HG02981 (cell line): ENCODE data around the gene KDM1A.

Source experiments
- ATAC-seq: cut with Tn5 transposase; IDR thresholded peaks from one replicate; pipeline ENCODE4 v1.9.1; 2021; ENCODE audit warnings: mild to moderate bottlenecking, moderate library complexity; ENCODE audit not compliant: unreplicated experiment

The KDM1A gene

DNA sequence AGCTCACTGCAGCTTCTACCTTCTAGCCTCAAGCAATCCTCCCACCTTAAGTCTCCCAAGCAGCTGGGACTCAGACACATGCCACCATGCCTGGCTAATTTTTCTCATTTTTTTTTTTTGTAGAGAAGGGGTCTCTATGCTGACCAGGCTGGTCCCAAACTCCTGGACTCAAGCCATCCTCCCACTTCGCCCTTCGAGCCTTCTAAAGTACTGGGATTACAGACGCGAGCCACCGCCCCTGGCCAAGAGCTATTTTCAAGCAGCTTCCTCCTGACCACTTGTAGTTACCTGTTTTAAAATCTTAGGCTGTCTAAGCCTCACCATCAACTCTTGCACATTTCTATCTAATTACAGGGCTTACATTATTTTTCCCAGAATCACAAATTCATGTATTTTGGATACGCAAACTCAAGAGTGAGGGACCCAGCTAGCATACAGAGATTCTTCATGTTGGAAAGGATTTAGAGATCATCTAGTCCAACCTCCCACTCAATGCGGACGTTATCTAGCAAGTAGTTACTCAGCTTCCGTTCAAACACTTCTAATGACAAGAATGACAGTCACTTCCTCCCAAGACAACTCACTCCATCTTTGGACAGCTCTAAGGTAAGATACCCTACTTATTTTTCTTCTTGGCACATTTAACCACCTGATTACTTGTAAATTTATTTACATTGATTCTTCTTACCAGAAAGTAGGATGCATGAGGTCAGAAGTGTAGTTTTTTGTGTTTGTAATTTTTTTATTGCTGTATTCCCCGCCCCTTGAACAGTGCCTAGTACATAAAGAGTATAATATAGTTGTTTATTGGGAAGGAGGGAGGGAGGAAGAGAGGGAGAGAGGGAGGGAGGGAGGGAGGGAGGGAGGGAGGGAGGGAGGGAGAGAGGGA lies 84.0 kb downstream of the KDM1A start:
- ATAC-seq: no peak

DNA sequence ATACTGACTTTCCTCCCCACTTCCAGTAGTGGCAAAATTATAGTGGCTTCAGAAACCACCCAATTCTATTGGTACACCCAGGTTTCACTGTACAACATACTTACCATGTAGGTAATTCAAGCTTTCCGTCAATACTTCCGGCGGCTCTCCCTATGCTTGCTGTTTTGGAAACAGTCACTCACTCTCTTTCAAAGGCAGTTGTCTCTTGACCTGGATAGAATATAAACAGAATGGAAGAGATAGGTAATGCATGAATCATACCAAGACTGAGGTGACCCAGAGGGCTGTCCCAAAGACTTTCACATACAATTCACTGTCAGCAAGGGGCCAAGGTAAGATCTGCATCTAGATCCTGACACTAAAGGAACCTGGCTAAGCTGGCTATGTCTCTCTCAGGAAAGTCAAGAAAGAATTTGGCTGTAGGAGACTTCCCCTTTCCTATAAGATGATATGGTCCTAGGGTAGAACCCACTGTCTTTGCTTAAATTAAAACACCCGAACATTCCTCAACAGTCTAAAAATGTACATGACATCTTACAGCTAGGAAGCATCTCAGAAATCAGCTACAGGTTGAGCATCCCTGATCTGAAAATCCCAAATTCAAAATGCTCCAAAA lies 89.8 kb downstream of the KDM1A start:
- no peak for ATAC-seq

DNA sequence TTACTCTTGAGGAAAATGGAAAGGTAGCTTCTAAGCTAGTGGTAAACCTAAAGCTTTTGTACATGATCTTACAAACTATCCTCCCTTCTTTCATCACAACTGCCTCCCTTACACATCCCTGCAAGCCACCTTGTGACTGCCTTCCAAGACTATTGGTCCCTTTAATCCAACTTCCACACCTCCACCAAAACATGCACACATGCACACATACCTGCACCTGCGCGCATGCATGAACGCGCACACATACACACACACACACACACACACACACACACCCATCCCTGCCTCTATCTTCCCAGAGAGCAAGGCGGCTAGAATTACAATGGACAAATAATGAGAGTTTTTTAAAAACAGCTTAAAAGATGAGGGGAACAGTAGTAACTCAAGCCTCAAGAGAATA lies 91.1 kb downstream of the KDM1A start:
- no peak for ATAC-seq

DNA sequence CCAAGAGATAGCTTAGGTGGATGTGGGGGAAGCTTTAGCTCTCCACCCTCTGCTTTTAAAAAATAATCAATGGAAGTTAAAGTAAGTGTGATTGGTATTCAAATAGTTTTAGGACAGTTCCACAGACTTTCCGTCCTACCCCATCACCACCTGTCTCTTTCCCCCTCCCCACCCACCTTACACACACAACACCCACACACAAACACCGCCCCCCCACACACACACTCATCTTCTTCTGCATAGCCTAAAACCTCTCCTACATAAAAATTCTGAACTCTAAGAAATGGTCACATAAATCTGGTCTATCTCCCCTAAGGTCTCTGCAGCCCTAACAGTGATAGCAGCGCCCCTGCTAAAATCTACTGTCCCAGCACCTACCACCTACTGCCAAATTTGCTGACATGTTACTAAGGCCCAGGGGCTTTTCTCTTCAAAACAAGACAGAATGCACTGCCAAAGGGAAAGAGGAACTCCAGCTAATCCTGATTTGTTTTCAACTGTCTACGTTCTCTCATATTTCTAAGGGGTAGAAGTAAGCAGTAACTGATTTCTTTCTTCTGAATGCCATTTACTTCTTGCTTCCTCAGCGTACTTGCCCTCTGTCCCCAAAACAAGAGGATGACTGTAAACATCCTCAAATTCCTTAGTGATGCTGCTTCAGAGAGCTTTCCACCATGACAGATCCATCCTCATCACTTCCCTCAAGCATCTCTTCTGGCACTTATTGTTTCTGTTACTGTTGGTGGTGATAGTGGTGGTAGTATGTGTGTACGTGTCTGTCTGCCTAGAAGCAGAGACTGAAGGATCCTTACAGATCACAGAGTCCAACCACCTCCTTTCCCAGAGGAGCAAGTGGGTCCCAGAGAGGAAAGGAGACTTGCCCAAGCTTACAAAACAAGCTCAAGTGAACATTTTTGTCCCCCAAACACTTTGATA lies 92.6 kb downstream of the KDM1A start:
- ATAC-seq: no peak

DNA sequence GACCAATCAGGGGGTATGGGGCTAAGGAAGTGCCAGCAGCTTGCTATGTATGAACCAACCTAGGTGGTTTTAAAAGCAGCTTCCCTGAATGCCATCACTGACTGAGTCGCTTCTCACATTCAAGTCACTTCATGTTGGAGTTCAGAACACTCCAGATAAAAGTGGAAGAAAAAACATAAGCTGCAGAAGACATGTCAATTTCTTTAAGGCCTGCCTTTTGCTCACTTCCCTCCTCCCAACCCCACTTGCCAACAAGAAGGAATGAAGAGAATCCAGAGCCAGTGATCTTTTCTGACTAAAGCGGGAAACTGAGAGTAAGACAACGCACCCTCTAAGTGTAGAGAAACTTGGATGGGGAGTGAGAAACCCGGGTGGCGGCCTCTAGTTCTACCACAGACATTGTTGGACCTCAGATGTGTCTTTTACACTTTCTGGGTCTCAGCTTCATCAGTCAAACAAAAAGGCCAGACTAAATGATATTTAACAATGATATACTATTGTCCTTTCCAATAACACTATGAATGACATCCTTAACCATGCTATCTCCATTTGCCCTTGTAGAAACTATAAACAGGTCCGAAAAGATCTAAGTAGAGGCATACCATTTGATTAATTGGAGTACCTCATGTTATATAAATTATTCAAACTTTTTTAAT lies 95.3 kb downstream of the KDM1A start:
- no peak for ATAC-seq

DNA sequence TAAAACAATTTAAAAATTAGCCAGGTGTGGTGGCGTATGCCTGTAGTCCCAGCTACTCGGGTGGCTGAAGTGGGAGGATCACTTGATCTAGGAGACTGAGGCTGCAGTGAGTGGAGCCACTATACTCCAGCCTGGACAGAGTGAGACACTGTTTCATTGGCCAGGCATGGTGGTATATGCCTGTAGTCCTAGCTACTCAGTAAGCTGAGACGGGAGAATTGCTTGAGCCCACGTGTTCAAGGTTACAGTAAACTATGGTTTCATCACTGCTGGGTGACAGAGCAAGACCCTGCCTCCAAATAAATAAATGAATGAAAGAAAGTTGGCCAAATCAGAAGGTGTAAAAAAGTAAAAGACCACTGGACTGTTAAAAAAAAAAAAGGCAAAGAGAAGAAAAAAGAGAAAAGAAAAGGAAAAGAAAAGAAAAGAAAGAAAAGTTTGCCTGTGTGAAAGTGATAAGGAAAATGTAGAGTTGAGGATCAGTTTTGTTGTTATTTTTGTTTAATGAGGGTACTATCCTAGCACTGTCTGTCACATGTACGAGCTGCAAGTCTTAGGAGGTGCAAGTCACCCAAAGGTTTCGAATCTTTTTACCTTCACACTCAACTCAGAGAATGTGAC lies 97.1 kb downstream of the KDM1A start:
- no peak for ATAC-seq

DNA sequence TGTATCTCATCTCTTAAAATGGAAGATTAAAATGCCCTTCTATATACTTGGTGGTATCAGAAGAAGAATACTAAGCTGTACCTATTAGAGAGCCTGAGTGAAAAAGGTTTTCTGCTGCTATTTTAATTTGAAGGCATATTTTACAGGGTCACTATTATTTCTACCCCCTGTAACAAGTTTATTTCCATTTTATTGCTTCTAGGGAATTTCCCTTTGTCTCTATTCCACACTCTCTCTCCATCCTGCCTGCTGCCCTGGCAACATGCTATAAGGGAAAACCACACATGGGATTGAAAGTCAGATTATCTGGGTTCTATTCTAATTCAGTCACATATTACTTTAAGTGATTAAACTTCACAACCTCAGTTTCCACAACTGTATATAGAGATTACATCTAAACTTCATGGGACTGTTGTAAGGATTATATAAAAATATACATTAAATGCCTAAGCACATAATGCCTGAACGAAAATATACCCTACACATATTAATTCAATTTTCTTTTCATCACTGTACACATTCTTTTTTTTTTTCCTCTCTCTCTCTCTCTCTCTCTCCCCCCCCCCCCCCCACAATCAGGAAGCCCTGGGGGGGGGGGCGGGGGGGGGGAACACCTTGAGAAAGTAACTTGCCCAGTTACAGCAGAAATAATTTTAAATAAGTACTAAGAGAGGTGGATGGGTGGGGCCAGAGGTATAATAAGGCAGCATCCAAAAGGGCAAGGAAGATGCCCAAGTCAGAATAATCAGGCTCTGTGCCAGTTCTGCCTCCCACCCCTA lies 97.8 kb downstream of the KDM1A start:
- no peak for ATAC-seq

DNA sequence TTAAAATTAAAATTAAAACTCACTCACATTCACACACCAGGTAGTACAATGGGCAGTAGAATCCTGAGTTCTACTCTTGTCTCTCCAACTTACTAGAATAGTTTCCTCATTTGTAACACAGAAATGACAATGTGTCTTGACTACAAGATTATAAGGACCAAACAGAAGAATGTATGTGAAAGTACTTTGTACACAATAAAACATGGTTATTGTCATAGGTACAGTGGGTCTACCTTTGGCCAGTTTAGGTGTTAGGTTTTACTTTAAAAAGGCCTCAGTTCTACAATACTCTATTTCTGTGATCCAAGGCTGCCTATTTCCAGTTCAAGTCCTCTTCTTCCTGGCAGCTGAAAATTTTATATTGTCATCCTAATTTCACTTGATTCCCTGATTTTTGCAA lies 99.1 kb downstream of the KDM1A start:
- no peak for ATAC-seq

DNA sequence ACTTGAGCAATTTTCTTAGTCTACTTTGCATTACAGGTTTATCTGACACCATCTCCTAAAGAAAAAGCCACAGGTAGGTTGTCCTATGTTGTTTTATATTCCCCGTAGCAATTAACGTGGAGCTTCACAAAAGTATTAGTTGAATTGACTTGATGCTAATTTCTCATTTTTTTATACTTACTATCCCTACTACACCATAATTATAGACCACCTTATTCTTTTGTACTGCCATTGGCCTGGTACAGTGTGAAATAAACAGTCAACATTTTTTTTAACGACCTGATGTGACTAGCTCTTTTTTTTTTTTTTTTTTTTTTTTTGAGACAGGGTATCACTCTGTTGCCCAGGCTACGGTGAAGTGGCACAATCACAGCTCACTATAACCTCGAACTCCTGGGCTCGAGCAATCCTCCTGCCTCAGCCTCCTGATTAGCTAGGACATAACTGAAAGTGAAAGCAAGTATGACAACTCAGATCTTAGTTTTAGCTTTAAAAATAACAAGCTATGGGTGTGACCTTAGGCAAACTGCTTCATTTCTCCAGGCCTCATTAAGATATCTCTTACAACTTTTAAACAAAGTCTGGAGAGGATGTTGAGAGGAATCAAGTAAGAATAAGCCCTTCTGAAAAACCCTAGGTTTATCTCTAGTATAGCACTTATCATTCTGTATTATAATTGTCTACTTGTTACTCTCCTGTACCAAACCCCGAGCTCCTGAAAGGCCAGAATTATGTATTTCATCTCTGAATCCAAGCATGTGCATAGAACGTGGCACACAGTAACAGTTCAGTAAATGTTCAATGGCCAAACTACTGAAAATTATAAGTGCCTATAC lies 99.9 kb downstream of the KDM1A start:
- no peak for ATAC-seq

DNA sequence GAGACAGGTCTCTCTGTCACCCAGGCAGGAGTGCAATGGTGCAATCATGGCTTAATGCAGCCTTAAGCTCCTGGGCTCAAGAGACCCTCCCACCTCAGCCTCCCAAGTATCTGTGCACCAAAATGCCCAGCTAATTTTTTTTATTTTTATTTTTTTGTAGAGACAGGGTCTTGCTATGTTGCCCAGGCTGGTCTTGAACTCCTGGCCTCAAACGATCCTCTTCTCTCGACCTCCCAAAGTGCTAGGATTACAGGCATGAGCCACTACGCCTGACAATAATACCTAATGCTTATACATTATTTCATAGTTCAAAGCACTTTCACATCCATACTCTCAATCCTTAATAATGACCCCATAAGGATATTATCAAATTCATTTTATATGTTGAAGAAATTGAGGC lies 101.1 kb downstream of the KDM1A start:
- no peak for ATAC-seq

DNA sequence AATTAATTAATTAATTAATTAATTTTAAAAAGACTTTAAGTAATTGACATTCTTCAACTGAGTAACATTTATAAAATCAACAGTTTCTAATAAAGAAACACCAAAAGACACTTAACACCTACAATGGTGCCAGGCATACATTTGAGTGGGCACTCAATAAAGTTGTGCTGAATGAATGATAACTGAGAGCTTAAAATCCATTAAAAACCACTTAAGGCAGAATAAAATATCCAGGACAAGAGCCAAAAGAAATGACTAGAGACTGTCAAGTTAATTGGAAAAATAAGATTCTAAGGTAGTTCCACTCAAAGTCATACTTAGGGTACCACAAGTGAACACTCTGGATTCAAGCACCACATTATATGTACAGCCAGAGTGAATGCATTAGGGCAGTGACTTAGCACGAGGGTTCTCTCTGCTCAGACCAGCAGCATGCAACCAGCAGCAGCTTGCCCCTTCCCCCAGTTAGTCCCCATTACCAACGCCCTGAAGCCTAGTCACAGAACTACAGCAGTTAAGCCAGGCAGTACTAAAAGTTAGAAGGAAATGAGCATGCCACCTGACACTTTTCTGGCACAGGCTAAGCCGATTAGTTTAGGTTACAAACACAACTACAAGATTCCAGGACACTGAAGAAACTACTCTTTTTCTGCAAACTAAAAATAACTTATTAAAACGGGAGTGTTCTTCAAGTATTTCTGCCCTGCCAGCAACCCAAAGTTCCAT lies 102.9 kb downstream of the KDM1A start:
- ATAC-seq: no peak

DNA sequence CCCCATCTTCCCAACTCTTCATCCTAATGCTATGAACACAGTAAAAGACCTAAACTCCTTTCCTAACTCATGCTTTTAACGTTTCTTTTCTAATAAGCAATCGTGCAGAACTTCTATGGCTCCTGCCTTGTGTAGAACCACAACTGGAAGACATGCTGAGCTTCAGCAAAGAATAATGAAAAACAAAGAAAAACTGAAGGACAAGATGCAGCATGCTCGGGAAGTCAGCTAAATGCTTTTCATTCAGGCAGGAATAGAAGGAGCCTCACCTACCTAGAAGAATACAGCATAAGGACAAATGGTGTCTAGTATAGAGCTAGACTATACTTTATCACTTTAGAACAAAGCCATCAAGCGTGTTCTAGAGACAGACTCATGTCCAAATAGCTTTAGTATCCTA lies 103.5 kb downstream of the KDM1A start:
- no peak for ATAC-seq

DNA sequence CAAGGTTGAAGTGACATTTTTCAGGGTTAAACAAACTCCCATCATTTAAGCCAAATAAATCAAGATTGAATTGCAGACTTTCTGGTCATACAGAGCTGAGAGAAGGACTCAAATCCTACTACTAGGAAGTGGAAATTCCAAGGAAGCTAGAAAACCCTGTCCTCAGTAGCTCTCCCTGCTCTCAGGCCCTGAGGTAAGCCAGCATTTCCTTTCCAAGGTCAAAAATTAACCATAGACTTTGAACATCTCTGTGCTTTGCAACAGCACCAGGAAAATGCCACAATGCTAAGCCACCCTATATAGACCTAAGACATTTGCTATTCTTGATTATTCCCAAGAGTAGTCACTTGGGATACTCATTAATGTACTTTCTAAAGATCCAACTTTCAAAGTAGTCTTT lies 104.3 kb downstream of the KDM1A start:
- ATAC-seq: no peak

DNA sequence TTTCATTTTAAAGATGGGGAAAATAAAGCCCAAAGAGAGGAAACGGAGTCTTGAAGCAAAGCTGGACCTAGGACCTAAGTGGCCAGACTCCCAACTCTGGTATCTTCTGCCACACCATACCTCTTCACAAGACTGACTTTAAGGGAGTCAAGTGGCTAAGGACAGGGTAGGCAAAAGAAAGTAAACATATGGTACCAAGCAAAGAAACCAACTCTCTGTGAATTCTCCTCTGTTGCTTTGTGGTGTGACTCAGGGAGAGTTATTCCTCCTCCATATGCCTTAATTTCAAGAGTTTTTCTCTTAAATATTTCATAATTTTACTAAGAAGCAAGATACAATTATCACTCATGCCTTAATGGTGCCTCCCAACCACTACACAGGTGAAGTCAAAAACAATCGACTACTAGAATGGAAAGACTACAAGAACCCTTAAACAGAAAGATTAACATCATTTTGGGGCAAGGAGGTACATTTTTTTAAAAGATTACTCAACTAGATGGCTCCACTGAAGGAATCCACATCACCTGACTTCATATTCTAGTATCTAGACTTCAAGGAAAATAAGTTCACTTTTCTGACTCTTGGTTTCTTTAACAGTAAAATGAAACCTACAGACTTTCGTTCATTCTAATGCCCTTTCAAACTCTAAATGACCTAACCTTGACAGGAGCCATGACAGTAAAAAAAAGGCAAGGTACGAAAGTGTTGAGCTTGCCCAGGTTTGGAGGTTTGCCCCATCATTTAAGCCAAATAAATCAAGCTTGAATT lies 105.2 kb downstream of the KDM1A start:
- no peak for ATAC-seq

DNA sequence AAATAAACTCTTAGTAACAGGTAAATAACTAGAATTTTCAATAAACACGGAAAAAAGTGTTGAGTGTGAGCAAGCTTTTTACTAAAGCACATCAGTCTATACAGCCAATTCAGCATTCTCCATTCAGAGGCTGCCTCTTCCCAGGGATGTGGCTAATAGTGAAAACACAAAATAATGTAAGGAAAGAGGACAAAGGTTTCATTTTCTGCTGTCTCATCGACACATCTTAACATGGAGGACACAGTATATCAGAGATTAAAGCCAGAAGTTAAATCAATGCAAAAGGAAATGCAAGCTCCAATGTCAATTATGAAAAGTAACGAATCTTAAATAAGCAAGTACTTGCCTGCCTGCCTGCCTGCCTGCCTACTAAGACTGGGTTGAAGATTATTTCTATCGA lies 106.2 kb downstream of the KDM1A start:
- no peak for ATAC-seq

DNA sequence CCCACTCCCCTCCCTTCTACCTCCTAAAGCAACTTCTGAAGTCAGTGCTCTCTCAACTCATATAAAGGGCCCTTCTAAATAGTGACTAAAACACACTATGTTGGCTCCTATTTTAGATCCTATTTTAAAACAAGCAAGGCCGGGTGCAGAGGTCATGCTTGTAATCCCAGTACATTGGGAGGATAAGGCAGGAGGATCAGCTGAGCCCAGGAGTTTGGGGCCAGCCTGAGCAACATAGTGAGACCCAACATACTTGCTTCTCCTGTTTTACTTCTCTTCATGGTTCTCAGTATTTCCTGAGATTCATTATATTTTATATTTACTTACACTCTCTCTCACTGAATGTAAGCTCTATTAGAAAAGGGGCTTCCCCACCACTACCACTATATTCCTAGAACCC lies 106.9 kb downstream of the KDM1A start:
- no peak for ATAC-seq

DNA sequence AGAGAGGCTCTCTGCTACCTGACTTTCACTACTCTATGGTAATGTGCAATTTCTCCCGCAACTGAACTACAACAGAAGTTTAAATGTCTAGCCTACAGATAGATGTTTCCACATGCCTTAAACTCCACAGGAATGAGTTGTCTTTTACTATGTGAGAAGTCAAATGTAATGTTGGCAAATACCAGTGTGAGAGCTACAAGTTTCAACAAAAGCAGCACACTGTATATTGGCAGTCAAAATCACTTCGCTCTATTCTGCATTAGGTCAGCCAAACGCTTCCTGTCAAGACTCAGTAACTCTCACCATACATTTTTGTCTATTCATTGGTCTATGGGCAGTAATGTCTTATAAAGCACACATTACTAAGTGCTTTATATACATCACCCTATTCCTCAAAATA lies 107.5 kb downstream of the KDM1A start:
- no peak for ATAC-seq
